HepG2 (cell line): ENCODE measurements around the gene ANK3. TPM values are rescaled to one million over a fixed set of nuclear protein-coding genes. Genes with fewer than 3 reads are reported as not detected.

Experiments
- ATAC-seq: fragments of 200-7000 bp; cut with Tn5 transposase; 3 replicates; pipeline ENCODE4 v1.9.1; 2020; ENCODE audit warnings: mild to moderate bottlenecking, moderate library complexity
- BruUV-seq: library from RNA; stranded (reverse); fragments of 400-500 nt; replicated peaks from 2 replicates; lab custom pipeline; 2021; lab: Mats Ljungman, UMichigan
- CTCF ChIA-PET: fragments of 300-600 bp; formaldehyde crosslinking; extraction: SDS; loops from one replicate; lab custom pipeline; 2021; ENCODE audit warnings: low total read pairs, inconsistent platforms, low intra/inter-chr PET ratio; lab: Yijun Ruan, JAX
- POLR2A ChIA-PET: fragments of 350-600 bp; sonication (Branson Sonifier 250); formaldehyde crosslinking; loops from one replicate; lab custom pipeline; 2020; ENCODE audit warnings: antibody characterized with exemption, inconsistent platforms; lab: Yijun Ruan, JAX
- DNase-seq: peaks from one replicate; pipeline ENCODE4 v3.0.0-alpha.2; 2015; ENCODE audit warnings: low spot score
- FAIRE-seq: peaks from 3 replicates; lab custom pipeline; 2011; peaks lifted over from hg19 to GRCh38; lab: Jason Lieb, UNC
- H2AFZ ChIP-seq: one replicate; pipeline ENCODE4 v1.6.1; 2011; ENCODE audit warnings: low read length, inconsistent platforms
- H3K27ac ChIP-seq: fragments of 300-600 bp; 3 replicates; pipeline ENCODE4 v1.8.0; 2011; ENCODE audit warnings: mixed run types, mild to moderate bottlenecking, mixed read lengths, low read length, inconsistent platforms; ENCODE audit not compliant: insufficient read depth; ENCODE audit errors: extremely low read length
- H3K27me3 ChIP-seq, 2 experiments: fragments of 200-600 bp in 1 of 2; 2 replicates in 1 of 2; 3 replicates in 1 of 2; pipeline versions ENCODE4 v1.6.0 to v1.8.0; 2011; ENCODE audit warnings: low read length in 2 of 2, mild to moderate bottlenecking in 2 of 2, moderate library complexity in 2 of 2, inconsistent platforms in 1 of 2; ENCODE audit not compliant: insufficient read depth in 2 of 2, control insufficient read depth in 1 of 2
- H3K36me3 ChIP-seq, 2 experiments: fragments of 200-600 bp in 1 of 2; replicated peaks in 1 of 2; 2 replicates in 1 of 2; 3 replicates in 1 of 2; pipeline versions ENCODE4 v1.5.1 to v1.8.0; 2011; ENCODE audit warnings: low read length in 2 of 2, inconsistent platforms in 1 of 2; ENCODE audit not compliant: insufficient read depth in 2 of 2, control insufficient read depth in 1 of 2
- H3K4me1 ChIP-seq: 2 replicates; pipeline ENCODE4 v1.5.1; 2012; ENCODE audit warnings: low read length, inconsistent platforms; ENCODE audit not compliant: insufficient read depth
- H3K4me2 ChIP-seq: 2 replicates; pipeline ENCODE4 v1.6.0; 2011; ENCODE audit warnings: low read depth, low read length, inconsistent platforms
- H3K4me3 ChIP-seq, 3 experiments: fragments of 200-600 bp in 1 of 3; sonication (generic), shearing (Covaris generic) in 1 of 3; replicated peaks in 1 of 3; 2 replicates each; pipeline ENCODE4 v1.5.1; 2011 to 2016; ENCODE audit warnings: low read length in 3 of 3, inconsistent platforms in 2 of 3, low read depth in 2 of 3, mild to moderate bottlenecking in 2 of 3, control low read depth in 1 of 3, mixed read lengths in 1 of 3; ENCODE audit not compliant: insufficient read depth in 1 of 3
- H3K79me2 ChIP-seq: one replicate; pipeline ENCODE4 v1.6.1; 2011; ENCODE audit warnings: low read length, inconsistent platforms; ENCODE audit not compliant: insufficient read depth
- H3K9ac ChIP-seq: 2 replicates; pipeline ENCODE4 v1.6.0; 2011; ENCODE audit warnings: mild to moderate bottlenecking, low read depth, low read length, inconsistent platforms; ENCODE audit not compliant: insufficient read depth
- H3K9me3 ChIP-seq: 2 replicates; pipeline ENCODE4 v1.5.1; 2012; ENCODE audit warnings: mild to moderate bottlenecking, low read length
- H4K20me1 ChIP-seq: 2 replicates; pipeline ENCODE4 v1.6.0; 2011; ENCODE audit warnings: inconsistent platforms, mild to moderate bottlenecking, low read length, moderate library complexity; ENCODE audit not compliant: insufficient read depth
- ZBTB7B ChIP-seq: sonication (generic); formaldehyde crosslinking; IDR thresholded peaks from 2 replicates; pipeline ENCODE4 v1.4.0; 2020; ENCODE audit warnings: missing genetic modification reagents
- WGBS: methylation state at CpG from one replicate; pipeline ENCODE4 v1.1.6; 2017; ENCODE audit warnings: low lambda C conversion rate; 5-methylcytosine and 5-hydroxymethylcytosine counted together
- in situ Hi-C: cut with HindIII; loops from 2 replicates; pipeline ENCODE4 v1.10.0; 2017; ENCODE audit warnings: low pct_unique_long_range_greater_than_20kb; ENCODE audit not compliant: extremely low pct_ligation_motif_present
- intact Hi-C: fragments of 100-400 bp; cut with micrococcal nuclease; formaldehyde crosslinking; loops from one replicate; pipeline ENCODE4 v1.10.0; 2022; ENCODE audit not compliant: unreplicated experiment
- polyA plus RNA-seq, 8 experiments: library from polyadenylated mRNA; depleted of rRNA in 3 of 8; stranded (reverse) in 7 of 8; unstranded in 1 of 8; fragments of >200 nt; fragmentation: Illumina TruSeq in 4 of 8; extraction: Trizol in 4 of 8; gene quantifications; 2 replicates each; pipeline versions ENCODE4 v1.2.1 to v1.2.3, GENCODE V29; 2011 to 2016; ENCODE audit warnings: low read depth in 4 of 8, missing spikeins in 1 of 8, mixed read lengths in 1 of 8; ENCODE audit not compliant: insufficient read depth in 1 of 8
- total RNA-seq, 5 experiments: library from RNA; depleted of rRNA; stranded (reverse); fragments of >200 nt; fragmentation: Illumina TruSeq; extraction: Trizol; gene quantifications; 2 replicates each; pipeline ENCODE4 v1.2.3, GENCODE V29; 2016; ENCODE audit warnings: low read depth in 1 of 5
- TF ChIP-seq, protein P1 (sequence below): IDR thresholded peaks from 2 replicates; pipeline ENCODE4 v1.6.1; 2016; ENCODE audit warnings: mild to moderate bottlenecking
- TF ChIP-seq, protein P2 (sequence below): sonication (generic); formaldehyde crosslinking; IDR thresholded peaks from 2 replicates; pipeline ENCODE4 v1.5.0; 2020; ENCODE audit warnings: mild to moderate bottlenecking, missing genetic modification reagents

Gene ANK3
- total and polyA plus RNA-seq, 2 of the 13 experiments (the other 11 are each of a cell fraction or from before 2014, with no cell fraction given): not detected

DNA sequence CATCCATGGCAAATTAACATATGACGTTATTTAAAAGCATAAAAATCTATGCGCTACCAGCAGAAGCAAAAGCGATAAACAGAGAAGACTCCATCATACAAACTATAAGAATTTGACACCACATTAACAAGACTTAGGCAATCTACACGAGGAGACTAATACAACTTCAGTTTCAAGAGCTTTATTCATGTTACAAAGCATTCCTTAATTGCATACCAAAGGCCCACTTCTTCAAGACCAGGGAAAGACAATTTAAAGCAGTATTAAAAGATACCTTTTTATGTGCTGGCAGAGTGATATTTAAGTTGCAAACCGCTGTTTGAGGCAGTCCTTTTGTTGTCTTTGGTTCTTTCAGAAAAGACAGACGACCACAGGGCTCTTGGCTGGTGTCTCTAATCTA, 307.3 kb downstream of the ANK3 start:
- ATAC-seq: no peak
- no peaks in the 10 kb centered on the region for H3K36me3 ChIP-seq
- TF ChIP-seq, protein P1, sequence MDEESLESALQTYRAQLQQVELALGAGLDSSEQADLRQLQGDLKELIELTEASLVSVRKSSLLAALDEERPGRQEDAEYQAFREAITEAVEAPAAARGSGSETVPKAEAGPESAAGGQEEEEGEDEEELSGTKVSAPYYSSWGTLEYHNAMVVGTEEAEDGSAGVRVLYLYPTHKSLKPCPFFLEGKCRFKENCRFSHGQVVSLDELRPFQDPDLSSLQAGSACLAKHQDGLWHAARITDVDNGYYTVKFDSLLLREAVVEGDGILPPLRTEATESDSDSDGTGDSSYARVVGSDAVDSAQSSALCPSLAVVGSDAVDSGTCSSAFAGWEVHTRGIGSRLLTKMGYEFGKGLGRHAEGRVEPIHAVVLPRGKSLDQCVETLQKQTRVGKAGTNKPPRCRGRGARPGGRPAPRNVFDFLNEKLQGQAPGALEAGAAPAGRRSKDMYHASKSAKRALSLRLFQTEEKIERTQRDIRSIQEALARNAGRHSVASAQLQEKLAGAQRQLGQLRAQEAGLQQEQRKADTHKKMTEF (CRISPR knock-in tag): no peak
- TF ChIP-seq, protein P2, sequence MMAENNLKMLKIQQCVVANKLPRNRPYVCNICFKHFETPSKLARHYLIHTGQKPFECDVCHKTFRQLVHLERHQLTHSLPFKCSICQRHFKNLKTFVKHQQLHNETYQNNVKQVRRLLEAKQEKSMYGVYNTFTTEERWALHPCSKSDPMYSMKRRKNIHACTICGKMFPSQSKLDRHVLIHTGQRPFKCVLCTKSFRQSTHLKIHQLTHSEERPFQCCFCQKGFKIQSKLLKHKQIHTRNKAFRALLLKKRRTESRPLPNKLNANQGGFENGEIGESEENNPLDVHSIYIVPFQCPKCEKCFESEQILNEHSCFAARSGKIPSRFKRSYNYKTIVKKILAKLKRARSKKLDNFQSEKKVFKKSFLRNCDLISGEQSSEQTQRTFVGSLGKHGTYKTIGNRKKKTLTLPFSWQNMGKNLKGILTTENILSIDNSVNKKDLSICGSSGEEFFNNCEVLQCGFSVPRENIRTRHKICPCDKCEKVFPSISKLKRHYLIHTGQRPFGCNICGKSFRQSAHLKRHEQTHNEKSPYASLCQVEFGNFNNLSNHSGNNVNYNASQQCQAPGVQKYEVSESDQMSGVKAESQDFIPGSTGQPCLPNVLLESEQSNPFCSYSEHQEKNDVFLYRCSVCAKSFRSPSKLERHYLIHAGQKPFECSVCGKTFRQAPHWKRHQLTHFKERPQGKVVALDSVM (CRISPR knock-in tag): no peak
- TF ChIP-seq ZBTB7B (CRISPR knock-in tag): no peak
- TF ChIP-seq, all 625 proteins: peak for 0
- H3K79me2 ChIP-seq: no peaks in the 10 kb centered on the region
- ChIA-PET POLR2A (no interaction called here), CTCF (no interaction called here)
- BruUV-seq: no TSS peak
- H2AFZ ChIP-seq: no peak overlapping the region
- H3K27ac ChIP-seq: no peak overlapping the region
- H3K4me1 ChIP-seq: no peaks in the 10 kb centered on the region
- H3K9ac ChIP-seq: no peak overlapping the region
- WGBS: 36% methylated on average over 6 of the region's 6 CpGs
- no peak overlapping the region for H3K4me3 ChIP-seq
- in situ Hi-C loops (no loop called here), intact Hi-C loops (no loop called here)
- FAIRE-seq (no peak), DNase-seq (no peak)
- H3K9me3 ChIP-seq: no peaks in the 10 kb centered on the region
- H3K4me2 ChIP-seq: no peak overlapping the region
- no peaks in the 10 kb centered on the region for H4K20me1 ChIP-seq
- H3K27me3 ChIP-seq: no peaks in the 10 kb centered on the region
